ENCODE measurements around the gene PCMTD2. TPM values are rescaled to one million over a fixed set of nuclear protein-coding genes. Genes with fewer than 3 reads are reported as not detected.

Gene PCMTD2
- total RNA-seq, 1 donor from 2014 or later, result 104 TPM

DNA sequence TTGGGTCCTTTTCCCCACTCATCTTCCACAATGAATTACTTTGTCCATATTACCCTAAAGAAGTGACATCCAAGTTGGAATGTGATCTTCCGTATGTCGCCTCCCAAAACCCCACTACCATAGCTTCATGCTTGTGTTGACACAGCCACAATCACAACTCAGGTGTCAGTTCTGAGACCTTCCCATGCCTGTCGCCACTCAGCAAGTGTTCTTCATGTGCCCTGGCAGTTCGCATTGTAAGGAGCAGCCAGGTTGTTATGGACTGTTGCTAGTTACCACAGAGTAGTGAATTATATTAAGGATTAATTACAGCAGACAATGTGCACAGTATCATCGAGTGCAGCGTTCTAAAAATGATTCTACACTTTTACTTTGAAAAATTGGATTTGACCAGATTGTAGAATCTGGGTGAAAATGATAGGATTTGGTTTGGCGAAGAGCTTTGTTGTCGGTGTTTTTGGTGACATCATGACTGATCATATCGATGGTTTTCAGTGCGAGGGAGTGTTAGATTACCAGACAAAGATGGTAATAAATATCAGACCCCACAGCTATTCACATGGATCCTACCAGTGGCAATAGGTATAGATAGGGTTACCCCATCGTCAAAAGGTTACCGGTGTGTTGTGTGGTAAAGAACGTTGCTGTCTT, 1.7 kb downstream of the PCMTD2 start:
- Mint-ChIP-seq H3K9me3 (ENCODE audit: unreplicated experiment) (no peaks in the 10 kb centered on the region), H3K27ac (ENCODE audit: unreplicated experiment) (peak overlapping the region; percentile 55), H3K36me3 (ENCODE audit: low read depth, unreplicated experiment) (peaks cover 5% of the 10 kb centered on the region), H3K4me3 (ENCODE audit: unreplicated experiment) (peak overlapping the region; percentile 93), H3K4me1 (ENCODE audit: unreplicated experiment) (peaks cover 52% of the 10 kb centered on the region), H3K27me3 (ENCODE audit: unreplicated experiment) (peaks cover 6% of the 10 kb centered on the region)
- DNase-seq (ENCODE audit: low spot score), result no peak
- no peak for TF ChIP-seq CTCF (IDR thresholded peaks at IDR 0.05; ENCODE audit: unreplicated experiment)

DNA sequence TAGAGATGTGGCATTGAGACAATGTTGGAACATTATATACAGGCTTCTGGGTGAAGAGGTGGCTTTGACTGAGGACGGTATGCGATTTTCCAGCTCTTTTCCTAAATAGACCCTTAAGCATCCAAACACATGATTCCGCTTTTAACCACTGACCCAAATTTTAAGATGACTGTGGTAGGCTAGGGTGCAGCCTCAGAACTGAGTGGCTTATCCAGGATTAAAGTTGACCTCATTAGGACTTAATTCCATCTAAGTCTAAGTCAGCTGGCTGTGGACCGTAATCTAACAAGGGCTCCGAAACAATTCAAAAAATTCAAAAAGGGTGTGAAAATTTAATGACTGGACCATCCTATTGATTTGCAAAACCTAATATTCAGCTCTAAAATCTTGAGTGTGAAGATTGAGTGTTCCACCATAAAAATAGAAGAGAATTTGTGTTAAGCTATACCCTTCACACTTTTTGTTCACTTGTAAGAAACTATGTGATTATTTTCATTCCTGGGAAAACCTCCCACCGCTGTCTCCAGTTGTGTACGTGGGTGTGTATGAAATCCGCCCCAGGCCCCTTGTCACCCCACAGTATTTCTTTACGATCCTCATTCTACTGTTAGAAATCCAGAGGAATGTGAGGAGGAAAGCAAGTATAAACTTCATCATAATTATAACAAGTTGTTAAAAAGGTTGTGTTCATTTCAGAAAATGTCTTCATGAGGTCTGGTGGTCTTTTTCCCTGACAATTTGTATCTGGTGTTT, 2.7 kb downstream of the PCMTD2 start:
- H3K36me3 Mint-ChIP-seq (ENCODE audit: low read depth, unreplicated experiment), result peaks cover 9% of the 10 kb centered on the region
- H3K27me3 Mint-ChIP-seq (ENCODE audit: unreplicated experiment), result peaks cover 6% of the 10 kb centered on the region
- no peak overlapping the region for H3K4me3 Mint-ChIP-seq (ENCODE audit: unreplicated experiment)
- H3K9me3 Mint-ChIP-seq (ENCODE audit: unreplicated experiment), result no peaks in the 10 kb centered on the region
- no peak for TF ChIP-seq CTCF (IDR thresholded peaks at IDR 0.05; ENCODE audit: unreplicated experiment)
- no peak for DNase-seq (ENCODE audit: low spot score)
- H3K4me1 Mint-ChIP-seq (ENCODE audit: unreplicated experiment), result peaks cover 54% of the 10 kb centered on the region
- no peak overlapping the region for H3K27ac Mint-ChIP-seq (ENCODE audit: unreplicated experiment)

- Mint-ChIP-seq H3K4me1 (ENCODE audit: unreplicated experiment) (peaks cover 49% of the 10 kb centered on the region), H3K4me3 (ENCODE audit: unreplicated experiment) (peak overlapping the region; percentile 29), H3K27ac (ENCODE audit: unreplicated experiment) (peak overlapping the region; percentile 26), H3K27me3 (ENCODE audit: unreplicated experiment) (peaks cover 6% of the 10 kb centered on the region), H3K9me3 (ENCODE audit: unreplicated experiment) (no peaks in the 10 kb centered on the region), H3K36me3 (ENCODE audit: low read depth, unreplicated experiment) (peaks cover 9% of the 10 kb centered on the region)
- no peak for TF ChIP-seq CTCF (IDR thresholded peaks at IDR 0.05; ENCODE audit: unreplicated experiment)
- DNase-seq (ENCODE audit: low spot score), result no peak
Observed at GRCh38 chr20:64260239-64260638, 4.7 kb downstream of the PCMTD2 start.

DNA sequence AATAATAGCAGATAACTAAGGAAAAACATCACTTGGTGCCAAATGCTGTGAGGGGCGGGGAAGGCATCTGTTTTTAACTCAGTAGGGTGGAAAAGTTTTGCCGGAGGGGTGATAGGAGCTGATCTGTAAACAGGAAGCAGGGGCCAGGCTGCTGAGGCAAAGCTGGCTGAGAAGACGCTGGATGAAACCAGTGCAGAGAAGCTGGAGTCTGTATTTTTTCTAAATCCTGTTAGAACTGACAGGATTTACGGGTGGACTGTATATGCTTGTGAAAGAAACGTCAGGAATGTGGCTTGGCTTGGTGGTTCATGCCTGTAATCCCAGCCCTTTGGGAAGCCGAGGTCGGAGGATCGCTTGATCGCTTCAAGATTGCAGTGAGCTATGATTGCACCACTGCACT, 5.6 kb downstream of the PCMTD2 start:
- peak overlapping the region; percentile 46 for H3K27ac Mint-ChIP-seq (ENCODE audit: unreplicated experiment)
- H3K36me3 Mint-ChIP-seq (ENCODE audit: low read depth, unreplicated experiment), result peaks cover 7% of the 10 kb centered on the region
- H3K9me3 Mint-ChIP-seq (ENCODE audit: unreplicated experiment), result no peaks in the 10 kb centered on the region
- peaks cover 3% of the 10 kb centered on the region for H3K27me3 Mint-ChIP-seq (ENCODE audit: unreplicated experiment)
- H3K4me3 Mint-ChIP-seq (ENCODE audit: unreplicated experiment), result peak overlapping the region; percentile 7
- TF ChIP-seq CTCF (IDR thresholded peaks at IDR 0.05; ENCODE audit: unreplicated experiment), result no peak
- DNase-seq (ENCODE audit: low spot score), result no peak
- H3K4me1 Mint-ChIP-seq (ENCODE audit: unreplicated experiment), result peaks cover 49% of the 10 kb centered on the region

GRCh38 chr20:64264091-64264490, 8.5 kb downstream of the PCMTD2 start:
- H3K4me1 Mint-ChIP-seq (ENCODE audit: unreplicated experiment), result peaks cover 29% of the 10 kb centered on the region
- TF ChIP-seq CTCF (IDR thresholded peaks at IDR 0.05; ENCODE audit: unreplicated experiment), result no peak
- H3K9me3 Mint-ChIP-seq (ENCODE audit: unreplicated experiment), result no peaks in the 10 kb centered on the region
- DNase-seq (ENCODE audit: low spot score), result no peak
- H3K27ac Mint-ChIP-seq (ENCODE audit: unreplicated experiment), result no peak overlapping the region
- no peaks in the 10 kb centered on the region for H3K27me3 Mint-ChIP-seq (ENCODE audit: unreplicated experiment)
- H3K4me3 Mint-ChIP-seq (ENCODE audit: unreplicated experiment), result no peak overlapping the region
- H3K36me3 Mint-ChIP-seq (ENCODE audit: low read depth, unreplicated experiment), result peaks cover 10% of the 10 kb centered on the region
